ENCODE results near the gene ADGRG3.
"Not testable (repeated sequence)": the region's sequence is repeated elsewhere in the genome, so short reads cannot be mapped to it uniquely, and the experiment has no call there.

ADGRG3 gene

DNA sequence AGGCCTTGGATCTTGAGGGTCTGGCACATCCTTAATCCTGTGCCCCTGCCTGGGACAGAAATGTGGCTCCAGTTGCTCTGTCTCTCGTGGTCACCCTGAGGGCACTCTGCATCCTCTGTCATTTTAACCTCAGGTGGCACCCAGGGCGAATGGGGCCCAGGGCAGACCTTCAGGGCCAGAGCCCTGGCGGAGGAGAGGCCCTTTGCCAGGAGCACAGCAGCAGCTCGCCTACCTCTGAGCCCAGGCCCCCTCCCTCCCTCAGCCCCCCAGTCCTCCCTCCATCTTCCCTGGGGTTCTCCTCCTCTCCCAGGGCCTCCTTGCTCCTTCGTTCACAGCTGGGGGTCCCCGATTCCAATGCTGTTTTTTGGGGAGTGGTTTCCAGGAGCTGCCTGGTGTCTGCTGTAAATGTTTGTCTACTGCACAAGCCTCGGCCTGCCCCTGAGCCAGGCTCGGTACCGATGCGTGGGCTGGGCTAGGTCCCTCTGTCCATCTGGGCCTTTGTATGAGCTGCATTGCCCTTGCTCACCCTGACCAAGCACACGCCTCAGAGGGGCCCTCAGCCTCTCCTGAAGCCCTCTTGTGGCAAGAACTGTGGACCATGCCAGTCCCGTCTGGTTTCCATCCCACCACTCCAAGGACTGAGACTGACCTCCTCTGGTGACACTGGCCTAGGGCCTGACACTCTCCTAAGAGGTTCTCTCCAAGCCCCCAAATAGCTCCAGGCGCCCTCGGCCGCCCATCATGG is 4.0 kb upstream of the ADGRG3 start:
- no peak for DNase-seq

DNA sequence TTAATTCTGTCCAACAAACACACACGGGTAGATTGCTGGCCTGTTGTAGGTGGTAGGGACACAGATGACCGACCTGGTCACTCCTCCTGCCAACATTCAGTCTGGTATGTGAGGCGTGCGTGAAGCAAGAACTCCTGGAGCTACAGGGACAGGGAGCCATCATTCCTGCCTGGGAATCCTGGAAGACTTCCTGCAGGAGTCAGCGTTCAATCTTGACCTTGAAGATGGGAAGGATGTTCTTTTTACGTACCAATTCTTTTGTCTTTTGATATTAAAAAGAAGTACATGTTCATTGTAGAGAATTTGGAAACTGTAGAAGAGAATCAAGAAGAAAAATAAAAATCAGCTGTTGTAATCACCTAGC is 3.5 kb upstream of the ADGRG3 start:
- no peak for DNase-seq

DNA sequence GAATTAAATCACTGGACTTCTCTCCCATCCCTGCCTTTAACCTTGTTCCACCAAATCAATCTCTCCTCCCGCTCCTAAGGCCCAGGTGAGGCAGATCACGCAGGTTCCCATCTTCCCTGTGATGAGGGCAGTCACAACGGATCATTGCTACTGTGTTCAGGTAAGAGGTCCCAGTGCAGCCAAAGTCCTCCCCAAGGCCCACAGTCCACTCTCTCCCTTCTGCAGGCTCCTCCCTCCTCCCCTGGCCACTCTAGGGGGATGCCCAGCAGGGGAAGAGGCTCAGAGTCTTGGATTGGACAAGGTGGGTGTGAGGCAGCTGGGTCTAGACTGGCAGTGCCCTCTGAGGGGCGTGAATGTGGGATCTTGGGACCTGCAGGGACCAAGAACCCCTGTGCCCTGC is 2.6 kb upstream of the ADGRG3 start:
- no peak for DNase-seq

DNA sequence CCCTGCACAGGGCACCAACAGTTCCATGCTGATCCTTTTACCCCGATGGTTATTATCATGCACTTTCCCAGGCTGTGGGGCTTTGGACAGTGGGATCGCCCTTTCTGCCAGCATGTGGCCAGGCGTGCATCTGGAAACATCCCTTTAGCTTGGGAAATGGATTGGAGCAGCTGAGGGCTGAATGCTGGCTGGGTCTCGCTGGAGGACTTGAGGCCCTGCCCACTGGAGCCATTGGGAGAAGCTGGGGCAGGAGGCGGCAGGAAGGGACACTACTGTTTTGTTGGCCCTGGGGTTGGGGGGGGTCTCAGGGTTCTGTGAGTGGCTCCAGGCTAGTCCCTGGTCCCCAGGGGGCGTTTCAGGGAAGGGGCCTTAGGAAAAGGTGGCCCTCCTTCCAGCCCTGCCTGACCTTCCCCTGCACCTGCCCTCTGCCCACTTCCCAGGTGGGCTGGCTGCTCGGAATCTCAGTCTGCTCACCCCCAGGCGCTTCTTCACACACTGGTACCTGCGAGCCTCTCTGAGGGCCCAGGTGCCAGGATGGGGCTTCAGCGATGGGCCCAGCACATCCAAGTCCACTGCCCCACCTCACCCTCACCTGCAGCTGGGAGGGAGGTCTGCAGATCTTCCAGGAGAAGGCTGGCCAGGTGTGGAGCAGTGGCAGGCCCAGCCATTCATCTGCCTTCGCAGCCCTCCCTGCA is 1.6 kb upstream of the ADGRG3 start:
- no peak for DNase-seq

DNA sequence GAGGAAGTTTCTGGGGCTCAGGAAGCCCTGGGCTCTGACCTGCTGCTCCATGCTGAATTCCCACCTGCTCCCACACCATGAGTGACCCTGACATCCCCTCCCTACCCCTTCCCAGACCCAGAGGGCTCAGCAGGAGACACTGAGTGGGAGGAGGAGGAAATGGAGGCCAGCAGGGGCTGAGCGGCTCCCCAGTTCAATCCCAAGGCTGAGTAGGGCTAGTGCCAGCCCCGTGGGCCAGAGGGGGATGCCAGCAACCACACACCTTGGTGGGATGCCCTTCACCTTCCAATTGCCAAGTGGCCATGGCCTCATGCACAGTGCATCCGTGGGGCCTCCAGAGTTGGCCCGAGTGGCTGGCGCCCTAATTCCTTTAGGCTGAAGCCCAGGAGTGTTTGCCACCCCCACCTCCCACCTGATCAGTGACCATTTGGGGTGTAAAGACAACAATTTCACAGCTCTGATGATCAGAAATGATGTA is 1.0 kb upstream of the ADGRG3 start:
- DNase-seq: no peak

DNA sequence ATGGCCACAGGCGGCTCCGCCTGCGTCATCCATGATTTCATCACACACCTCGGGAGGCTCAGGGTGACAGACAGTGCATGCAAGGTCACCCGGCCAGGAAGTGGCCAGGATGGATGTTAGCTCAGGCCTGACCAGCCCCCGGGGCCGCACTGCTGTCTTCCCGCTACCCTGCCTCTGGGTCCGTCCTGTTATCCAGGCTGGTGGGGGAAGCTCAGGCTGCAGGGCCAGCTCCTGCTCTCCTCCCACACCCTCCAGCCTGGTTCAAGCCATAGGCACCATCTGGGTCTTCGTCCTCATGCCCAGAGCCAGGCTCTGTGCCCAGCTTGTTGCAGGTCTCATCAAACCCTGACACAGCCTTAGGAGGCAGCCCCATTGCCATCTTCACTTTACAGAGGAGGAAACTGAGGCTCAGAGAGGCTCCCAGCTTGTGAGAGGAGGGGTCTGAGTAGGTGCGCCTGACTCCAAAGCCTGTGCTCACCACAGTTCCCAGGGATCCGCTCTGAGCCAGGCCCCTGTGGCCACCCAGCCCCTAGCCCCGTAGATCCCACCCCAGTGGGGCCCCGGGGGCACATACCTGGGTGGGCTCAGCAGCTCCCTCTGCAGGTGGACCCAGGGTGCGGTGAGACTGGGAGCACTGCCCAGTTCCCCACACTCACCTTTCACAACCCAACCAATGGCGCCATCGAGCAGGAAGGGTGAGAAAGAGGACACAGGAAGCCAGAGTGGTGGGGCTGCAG is 412 bp upstream of the ADGRG3 start:
- no peak for DNase-seq

DNA sequence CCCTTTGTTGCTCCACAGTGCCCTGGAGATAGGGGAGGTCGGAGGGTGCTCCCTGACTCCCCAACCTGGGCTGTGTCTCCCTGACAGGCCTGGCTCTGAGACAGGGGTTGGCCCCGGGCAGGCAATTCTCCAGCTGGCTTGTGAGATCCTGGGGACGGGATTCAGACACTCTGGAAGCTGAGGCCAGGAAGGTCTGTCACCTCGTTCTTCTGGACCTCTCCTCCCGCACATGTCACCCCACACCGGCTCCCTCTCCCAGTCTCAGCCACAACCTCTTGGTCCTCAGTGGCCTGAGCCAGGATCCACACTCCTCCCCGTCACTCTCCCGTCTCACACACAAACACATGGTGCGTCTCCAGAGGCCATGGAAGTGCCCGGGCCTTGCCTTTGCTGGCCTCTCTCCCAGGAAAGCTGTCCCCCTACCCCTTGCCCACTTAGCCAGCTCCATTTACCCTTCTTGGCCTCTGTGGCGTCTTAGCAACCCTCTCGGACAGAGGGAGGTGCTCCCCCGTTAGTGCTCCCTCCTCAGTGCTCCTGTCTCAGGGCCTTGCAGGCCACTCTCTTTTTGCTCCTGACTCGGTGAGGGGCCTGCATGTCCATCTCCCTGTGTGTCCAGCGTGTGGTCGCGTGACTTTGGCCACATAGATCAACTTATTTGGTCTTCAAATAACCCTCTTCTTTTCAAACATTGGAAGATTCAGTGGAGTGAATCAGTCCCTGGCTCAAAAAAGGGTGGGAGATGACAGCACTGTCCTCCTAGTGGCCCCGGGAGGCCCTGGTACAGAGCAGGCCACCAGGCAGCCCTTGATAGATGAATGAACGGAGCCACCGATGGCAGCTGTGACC is 747 bp downstream of the ADGRG3 start:
- no peak for DNase-seq

DNA sequence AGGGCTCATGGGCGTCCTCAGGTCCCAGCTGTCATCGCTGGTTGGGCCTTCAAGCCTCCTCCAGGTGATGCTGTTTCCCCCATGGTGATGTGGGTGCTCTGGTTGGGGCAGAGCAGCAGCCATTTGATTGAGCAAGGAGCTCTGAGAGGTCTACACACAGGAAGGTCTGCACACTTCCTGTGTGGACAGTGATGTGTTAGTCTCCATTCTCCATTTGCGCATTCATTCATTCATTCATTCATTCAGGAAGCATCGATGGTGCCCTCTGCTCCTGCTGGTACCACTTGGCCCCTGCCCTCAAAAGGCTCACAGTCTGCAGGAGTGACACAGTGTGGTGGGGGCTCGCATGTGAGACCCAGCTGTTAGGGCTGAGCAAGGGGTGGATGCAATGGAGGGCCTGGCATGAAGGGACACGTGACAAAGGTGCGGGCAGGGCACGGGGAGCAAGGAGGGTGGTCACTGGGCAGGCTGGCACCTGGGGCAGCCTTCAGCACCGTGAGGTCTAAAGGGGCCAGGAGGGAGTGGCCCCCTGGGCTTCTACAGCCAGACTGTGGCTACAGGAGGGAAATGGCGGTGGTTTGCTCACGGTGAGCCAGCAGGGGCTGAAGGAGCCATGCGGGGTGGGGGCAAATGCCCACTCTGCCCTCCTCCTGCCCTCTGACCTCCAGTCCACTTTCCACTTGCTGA is 1.5 kb downstream of the ADGRG3 start:
- no peak for DNase-seq

DNA sequence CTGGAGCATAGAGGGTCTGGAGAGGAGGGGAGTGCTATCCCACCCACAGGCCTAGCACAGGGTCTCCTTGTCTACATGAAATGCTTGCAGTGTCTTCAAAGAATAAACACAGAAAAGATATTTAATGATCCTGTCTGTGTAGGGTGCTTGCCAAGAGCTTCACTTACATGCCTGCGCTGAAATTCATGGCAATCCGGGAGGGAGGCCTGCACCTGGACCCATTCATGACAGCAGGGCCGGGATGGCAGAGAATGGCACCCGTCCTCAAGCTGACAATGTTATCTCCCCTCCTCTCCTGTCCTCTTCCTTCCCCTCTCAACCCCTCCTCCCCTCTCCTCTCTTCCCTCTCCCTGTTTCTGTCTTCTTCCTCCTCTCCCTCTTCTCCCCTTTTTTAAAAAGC is 2.1 kb downstream of the ADGRG3 start:
- no peak for DNase-seq

DNA sequence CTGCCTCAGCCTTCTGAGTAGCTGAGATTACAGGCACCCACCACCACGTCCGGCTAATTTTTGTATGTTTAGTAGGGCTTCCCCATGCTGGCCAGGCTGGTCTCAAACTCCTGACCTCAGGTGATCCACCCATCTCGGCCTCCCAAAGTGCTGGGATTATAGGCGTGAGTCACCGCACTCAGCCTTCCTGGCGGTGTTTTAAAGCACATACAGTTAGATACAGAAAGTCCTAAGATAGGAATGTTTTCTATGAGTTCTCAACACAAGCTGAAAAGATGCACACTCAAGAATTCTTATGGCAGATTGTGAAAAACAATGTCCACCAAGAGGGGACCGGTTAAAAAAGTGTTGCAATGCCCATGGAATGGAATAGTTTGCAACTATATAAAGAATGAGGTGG is 3.3 kb downstream of the ADGRG3 start:
- DNase-seq: not testable (repeated sequence)

DNA sequence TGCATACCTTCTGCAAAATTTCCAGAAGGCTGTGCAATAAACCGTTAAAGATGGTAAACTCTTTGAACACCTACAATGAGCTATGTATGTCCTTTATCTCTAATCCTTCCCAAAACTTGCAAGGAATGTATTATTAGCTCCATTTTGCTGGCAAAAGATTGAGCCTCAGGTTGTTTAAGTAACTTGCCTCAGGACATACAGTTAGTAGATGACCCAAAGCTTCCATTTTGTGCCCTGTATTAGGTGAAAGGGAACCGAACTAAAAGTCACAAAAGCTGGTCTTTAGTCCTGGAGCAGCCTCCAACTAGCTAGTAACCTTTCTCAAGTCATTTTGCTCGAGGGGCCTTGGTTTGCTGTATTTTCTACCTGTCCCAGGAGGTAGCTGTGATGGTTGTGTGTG is 4.3 kb downstream of the ADGRG3 start:
- DNase-seq: no peak

DNA sequence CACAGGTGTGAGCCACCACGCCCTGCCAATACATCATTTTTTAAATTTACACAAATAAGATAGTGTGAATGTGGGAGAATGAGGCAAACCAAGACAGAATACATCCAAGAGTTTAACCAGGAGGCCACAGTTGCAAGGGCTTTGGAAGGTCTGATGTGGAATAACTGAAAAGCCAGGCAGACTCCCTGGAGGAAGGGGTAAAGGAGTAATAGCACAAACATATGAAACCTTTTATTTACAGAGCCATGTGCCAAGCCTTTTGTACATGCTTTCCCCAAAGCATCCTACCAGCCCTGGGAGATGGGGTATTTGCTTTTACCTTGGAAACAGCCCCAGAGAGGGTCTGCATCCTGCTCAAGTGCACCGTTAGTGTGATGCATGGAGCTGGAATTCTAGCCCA is 4.7 kb downstream of the ADGRG3 start:
- no peak for DNase-seq

DNA sequence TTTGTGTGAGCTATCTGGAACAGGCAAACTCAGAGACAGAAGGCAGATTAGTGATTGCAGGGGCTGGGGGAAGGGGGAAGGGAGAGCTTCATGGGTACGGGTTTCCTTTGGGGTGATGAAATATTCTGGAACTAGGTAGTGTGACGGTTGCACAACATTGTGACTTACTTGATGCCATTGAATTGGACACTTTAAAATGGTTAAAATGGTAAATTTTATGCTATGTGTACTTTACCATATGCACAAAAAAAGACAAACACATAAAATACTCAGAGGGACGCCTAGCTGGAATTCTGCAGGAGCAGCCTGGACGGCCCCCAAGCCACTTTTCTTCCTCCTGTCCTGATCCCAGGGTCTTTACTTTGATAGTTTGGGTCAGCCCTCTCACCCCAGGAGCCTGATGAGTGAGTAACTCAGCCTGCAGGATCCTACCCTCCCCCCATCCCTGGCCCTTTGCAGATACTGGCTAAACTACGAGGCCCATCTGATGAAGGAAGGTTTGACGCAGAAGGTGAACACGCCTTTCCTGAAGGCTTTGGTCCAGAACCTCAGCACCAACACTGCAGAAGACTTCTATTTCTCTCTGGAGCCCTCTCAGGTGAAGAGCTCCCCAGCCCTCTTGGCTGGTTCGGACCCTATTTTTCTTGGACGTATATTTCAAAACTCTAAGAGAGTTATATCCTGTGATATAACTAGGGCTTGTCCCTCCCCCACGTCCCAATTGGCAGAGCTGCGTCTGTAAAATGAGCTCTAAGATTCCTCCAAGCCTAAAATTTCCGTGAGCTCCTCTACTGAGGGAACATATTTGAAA is 7.8 kb downstream of the ADGRG3 start:
- DNase-seq: no peak

DNA sequence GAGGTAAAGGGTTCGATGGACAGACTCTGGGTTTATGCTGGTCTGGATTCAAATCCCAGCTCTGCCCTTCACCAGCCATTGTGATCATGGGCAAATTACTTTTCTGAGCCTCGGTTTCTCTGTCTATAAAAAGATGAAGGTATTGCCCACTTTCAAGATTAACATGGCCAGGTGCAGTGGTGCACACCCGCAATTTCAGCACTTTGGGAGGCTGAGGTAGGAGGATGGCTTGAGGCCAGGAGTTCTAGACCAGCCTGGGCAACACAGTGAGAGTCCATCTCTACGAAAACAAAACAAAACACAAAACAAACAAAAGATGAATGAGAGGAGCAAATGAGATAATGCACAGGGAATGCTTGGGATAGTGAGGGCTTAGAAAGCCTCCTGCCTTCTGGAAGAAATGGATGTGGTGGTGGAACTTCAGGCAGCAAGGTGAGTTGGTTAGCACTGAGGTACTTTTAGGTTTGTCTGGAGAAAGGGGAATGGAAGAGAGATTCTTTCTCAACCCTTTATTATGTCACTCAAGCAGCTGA is 8.5 kb downstream of the ADGRG3 start:
- no peak for DNase-seq

DNA sequence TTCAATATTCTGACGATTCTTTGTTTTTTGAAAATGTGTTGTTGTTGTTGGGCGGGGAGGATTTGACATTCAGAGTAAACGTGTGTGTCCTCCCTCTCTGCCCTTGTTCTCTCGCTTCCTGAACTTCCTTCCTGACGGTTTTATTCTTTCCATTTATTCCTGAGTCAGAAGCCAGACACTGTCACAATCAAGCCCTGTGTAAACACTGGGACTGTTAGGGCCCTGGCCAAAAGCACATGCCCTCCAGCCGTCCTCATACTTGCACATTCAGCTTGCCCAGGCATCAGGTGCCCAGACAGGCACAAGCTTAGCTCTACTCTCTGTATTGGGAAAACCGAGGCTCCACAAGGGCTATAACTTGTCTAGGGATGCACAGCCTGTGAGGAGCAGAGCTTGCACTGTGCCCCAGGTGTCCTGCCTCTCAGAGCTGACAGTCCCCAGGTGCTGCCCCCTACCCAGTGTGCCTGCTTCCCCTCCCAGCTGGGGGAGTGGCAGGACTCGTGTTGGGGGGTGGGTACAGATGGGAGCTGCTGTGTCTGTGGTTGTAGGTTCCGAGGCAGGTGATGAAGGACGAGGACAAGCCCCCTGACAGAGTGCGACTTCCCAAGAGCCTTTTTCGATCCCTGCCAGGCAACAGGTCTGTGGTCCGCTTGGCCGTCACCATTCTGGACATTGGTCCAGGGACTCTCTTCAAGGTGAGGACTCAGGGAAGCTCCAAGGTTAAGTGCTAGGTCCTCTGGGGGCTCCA is 9.7 kb downstream of the ADGRG3 start:
- DNase-seq: no peak

DNA sequence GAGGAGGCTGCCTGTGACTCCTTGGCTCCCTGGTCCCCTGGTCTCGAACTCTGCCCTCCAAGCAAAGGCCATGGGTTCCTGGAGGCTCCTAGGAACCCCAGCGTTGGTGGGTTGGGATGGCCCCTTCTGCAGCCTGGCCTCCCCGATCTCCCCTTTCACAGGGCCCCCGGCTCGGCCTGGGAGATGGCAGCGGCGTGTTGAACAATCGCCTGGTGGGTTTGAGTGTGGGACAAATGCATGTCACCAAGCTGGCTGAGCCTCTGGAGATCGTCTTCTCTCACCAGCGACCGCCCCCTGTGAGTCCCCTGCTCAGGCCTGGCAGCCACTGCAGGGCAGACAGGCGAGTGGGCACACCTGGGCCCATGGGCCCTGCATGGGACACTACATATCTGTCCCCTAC is 10.9 kb downstream of the ADGRG3 start:
- no peak for DNase-seq

DNA sequence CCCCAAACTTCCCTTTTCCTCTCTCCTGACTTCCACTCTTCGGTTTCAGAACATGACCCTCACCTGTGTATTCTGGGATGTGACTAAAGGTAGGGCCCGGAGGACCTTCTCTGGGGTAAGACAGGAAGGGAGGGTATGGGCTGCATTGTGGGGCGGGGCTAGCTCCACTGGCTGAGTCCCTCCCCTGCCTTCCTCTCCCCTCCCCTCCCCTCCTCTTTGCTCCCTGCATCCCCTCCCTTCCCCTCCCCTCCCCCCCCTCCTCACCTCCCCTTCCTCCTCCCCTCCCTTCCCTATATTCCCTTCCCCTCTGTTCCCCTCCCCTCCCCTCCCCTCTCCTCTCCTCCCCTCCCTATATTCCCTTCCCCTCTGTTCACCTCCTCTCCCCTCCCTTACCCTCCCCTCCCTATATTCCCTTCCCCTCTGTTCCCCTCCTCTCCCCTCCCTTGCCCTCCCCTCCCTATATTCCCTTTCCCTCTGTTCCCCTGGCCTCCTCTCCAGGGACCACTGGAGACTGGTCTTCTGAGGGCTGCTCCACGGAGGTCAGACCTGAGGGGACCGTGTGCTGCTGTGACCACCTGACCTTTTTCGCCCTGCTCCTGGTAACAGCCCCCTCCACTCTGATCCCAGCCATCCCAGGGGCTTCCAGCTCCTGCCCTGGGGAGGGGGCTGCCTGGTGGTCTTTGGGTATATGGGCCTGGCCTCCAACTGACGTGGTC is 11.8 kb downstream of the ADGRG3 start:
- DNase-seq: no peak

DNA sequence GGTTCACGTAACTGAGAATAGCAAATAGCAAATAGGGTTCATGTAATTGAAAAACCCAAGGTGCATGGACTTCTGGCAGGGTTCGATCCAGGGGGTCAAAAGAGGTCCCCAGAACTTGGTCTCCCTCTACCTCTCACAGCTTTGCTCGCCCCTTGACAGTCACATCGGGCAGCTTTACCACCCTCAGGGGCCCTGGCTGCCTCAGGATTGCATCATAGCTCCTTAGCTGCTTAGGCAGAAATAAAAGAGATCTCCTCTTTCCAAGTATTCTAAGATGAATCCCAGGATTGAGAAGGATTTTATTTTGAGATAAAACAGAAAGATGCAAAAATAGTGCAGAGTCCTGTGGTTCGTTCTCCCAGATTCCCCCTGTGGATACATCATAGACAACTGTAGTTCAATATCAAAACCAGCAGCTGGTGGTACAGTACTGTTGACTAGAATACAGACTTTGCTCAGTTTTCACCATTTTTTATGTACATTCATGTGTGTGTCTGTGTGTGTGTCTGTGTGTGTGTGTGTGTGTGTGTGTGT is 12.8 kb downstream of the ADGRG3 start:
- no peak for DNase-seq

DNA sequence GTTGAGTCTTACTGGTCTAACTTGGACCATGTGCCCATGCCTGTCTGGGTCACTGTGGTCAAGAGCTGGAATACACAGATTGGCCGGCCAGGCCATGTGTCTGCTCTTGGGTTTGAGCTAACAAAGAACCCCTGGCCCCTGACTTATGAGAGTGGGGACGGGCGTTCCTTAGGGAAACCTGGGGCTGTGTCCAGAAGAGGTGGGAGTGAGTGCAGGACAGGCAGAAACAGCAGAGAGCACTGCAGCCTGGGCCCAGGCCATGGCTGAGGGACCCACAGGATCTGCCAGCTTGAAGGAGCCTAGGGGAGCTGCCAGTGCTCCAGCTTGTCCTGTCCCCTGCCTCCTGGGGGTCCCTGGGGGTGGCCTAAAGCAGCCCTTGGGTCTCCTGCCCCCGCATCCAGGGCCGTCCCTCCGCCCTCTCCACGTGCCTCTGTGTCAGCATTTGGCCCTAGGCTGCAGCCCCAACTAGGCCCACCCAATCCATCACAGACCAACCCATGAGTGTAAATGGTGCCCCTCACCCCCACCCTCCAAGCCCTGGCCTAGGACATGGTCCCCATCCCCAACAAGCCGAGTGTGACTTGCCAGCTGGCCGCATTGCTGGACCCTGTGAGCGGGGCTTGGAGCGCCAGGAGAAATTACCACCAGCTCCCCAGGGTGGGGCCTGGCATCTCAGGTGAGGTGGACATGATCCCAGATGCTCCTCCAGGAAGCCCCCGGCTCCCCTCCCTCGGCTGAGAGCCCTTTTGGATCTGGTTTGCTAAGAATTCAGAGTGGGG is 14.0 kb downstream of the ADGRG3 start:
- DNase-seq: no peak
